ENCODE data around the gene MNAT1.
A peak's percentile ranks its signal among the peaks of the same experiment; 100 is the strongest.

Gene MNAT1

DNA sequence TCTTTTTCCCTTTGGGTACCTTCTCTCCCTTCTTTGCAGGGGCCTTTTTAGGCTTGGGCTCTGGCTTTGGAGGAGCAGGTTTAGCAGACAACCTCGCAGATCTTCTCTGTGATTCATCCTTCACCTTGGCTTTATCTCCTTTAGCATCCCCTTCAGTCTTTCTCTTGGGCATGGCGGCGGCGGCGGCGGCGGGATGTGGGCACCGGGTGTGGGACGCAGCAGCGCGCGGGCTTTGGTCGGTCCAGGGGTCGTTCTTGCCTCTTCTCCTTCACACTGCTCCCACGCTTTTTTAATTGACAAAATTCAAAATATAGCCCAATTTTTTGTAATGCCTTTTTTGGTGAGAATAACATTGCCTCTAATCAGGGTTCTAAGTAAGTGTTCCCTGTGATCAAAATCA lies 237.7 kb downstream of the MNAT1 start:
- no peak for FAIRE-seq

DNA sequence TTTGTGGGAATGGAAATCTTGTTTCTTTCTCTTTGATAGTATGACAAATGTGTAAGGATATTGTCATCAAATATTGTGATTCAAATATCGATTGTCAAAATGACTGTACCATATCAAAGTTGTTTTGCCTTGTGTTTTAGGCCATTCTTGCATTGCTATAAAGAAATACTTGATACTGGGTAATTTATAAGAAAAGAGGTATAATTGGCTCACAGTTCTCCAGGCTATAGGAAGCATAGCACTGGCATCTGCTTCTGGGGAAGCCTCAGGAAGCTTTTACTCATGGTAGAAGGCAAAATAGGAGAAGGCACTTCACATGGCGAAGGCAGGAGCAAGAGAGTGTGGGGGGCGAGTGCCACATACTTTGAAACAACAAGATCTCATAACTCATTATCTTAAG lies 238.5 kb downstream of the MNAT1 start:
- FAIRE-seq = no peak

DNA sequence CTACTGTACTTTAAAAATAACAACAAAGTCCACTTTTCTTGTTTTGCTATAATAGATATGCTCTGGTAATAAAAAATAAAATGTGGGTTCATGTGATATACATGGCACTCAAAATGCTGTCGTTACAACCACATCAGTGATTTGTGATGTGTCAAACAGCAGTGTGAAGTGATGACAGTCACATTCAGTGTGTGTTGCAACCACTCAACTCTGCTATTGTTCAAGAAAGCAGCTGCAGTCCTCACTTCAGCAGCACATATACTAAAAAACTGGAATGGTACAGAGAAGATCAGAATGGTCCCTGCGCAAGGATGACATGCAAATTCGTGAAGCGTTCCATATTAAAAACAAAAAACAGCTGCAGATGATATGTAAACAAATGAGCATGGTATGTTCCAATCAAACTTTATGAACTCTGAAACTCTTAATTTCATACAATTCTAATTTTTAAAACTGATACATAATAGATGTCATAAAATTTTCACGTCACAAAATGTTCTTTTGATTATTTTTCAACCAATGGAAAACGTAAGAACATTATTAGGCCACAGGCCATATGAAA lies 239.6 kb downstream of the MNAT1 start:
- FAIRE-seq = no peak

DNA sequence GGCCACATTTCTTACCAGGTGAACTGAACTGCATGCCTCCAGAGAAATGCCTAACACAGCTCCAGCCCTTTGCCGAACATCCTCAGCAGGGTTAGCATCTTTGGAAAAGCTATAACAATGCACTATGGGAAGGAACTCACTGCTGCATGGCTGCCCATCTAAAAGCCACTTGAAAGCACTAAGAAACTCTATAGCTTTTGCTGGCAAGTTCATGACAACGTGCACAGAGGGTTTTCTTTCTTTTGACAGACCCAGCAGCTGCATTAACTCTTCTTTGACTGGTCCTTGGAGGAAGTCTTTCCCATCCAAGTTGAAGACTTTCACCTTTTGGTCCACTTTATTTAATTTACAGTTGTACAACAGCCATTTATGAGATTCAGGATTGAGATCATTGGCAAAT lies 241.0 kb downstream of the MNAT1 start:
- FAIRE-seq = no peak

DNA sequence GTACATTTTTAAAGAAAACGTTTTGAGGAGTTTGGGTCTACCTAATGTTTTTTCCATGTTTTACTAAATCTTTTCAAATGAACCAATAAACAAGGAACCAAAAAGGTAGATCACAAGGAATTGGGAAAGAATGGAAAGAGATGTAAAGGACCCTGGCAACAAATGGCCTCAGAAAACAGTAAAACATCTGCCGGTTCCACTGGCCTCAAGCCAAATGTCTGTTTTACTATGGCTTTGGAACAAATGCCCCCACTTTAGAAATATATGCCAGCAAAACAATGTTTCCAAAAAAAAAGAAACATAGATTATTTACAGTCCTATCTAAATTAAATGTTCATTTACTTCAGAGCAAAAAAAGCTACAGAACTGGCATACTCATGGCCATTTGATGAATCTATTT lies 243.3 kb downstream of the MNAT1 start:
- FAIRE-seq = no peak

DNA sequence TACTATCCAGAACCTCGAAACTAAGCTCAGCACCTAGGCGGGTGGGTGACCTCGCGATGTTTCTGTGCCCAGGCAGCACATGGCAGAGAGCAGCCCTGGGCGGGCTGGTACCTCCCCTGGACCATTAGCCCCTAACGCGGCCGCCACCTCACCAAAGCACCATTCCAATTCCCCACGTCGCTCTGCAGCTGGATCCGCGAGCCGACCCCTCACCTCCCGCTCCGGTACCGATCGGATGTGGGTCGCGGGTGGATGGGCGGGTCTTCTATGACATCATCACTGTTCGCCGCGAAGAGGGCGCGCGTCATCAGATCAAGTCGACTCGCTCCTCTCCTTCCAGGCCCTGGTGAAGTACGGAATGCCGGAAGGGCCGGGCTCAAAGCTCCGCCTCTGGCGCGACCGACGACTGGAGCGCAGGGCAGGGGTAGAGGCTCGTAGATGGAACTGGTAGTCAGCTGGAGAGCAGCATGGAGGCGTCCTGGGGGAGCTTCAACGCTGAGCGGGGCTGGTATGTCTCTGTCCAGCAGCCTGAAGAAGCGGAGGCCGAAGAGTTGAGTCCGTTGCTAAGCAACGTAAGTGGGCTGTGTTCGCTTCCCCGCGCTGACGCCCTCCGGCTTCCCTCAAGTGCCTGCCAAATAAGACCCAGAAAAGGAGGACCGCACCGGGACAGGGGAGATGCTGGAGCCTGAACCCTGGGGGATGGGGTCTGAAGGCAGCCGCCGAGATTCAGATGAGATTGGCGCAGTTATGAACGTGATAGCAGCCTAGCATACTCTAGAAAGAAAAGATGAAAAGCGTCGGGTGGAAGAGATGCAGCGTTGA lies 246.5 kb downstream of the MNAT1 start, which contains the start of the genes SLC38A6 and TRMT5:
SLC38A6 (plus strand) TSS at position 435 of the 822 bp plus-strand sequence; CDS start at position 468, 33 bp downstream.
TRMT5 (minus strand) TSS at position 269 of the 822 bp plus-strand sequence; CDS start at position 163, 106 bp downstream.
- peak; percentile 60 for FAIRE-seq

DNA sequence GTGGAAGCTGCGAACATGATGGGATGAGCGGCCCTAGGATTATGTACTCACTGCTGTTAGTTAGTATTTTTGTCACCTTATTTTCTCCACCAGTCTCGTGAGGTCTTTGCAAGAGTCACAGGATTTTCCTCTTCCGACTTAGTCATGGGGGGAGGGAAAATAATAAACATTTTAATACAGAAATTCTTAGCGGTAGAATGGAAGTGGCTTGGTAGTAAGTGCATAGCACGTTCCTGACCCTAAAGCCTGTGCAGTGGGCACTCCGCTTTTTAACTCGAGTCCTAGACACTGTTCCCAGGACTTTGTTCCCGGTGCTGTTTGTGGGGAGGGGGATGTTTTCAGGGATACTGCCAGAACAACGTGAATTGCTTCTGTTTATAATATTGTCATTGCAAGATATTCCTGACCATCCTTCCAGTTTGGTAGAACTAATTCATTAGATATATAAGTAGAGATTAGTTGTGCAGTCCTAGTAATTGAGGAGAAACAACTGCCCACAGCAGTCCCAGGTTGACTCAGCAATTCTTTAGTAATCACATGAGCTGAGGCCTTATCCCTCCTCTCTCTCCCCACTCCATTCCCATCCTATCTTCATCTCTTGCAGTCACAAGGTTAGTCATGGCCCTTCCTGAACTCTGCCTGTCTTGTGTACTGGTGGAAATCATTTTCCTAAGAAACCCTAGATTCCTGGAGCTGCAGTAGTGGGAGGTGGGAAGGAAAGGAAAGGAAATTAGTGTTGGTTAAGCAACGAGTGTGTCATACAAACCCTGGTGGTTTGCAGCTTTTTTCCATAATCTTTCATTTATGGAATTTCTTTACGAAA lies 247.3 kb downstream of the MNAT1 start:
- FAIRE-seq = no peak

DNA sequence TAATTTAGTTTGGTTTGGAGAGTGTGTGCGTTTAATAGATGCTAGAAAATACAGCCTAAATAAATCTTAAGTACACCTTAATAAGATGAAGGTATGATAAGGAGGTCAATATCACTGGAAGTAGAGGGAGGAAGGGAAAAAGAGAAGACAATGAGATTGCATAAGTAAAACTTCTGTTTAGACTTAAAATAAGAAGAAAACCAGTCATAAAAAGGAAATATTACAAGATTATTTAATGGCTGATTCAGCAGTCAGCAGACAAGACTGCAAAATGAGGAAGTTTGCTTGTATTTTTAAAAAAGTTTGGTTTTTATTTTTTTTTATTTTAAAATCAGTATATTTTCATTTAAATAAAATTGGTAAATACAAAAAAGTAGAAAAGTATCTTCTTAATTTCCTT lies 249.6 kb downstream of the MNAT1 start:
- no peak for FAIRE-seq

DNA sequence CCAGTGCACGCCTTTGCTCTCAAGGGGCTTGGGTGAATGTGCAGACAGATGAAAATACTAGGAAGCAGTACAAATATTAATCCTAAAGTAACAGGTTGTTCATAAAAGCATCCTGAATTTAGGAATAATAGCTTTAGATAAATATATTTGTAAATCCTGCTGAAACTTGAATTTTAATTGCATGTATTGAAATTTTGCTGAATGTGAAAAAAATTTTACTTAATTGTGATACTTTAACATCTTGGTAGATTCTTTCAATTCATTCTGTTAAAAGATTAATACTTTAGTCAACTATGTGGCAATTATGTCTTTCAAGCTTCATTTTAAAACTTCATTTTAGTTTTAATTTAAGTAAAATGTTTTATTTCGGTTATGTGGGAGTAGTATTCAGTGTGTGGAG lies 251.9 kb downstream of the MNAT1 start:
- no peak for FAIRE-seq

DNA sequence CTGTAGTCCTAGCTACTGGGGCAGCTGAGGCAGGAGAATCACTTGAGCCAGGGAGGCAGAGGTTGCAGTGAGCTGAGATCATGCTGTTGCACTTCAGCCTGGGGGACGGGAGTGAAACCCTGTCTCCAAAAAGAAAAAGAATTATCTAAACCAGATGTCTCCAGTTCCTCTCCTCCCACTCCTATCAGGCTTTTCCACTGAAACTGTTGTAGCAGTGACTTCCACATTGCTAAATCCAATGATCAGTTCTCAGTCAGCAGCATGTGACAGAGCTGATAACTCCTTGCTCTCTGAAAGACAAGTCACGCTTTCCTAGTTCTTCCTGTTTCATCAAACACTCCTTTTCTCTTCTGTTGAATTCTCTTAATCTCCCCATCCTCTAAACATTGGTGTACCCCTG lies 255.0 kb downstream of the MNAT1 start:
- no peak for FAIRE-seq

DNA sequence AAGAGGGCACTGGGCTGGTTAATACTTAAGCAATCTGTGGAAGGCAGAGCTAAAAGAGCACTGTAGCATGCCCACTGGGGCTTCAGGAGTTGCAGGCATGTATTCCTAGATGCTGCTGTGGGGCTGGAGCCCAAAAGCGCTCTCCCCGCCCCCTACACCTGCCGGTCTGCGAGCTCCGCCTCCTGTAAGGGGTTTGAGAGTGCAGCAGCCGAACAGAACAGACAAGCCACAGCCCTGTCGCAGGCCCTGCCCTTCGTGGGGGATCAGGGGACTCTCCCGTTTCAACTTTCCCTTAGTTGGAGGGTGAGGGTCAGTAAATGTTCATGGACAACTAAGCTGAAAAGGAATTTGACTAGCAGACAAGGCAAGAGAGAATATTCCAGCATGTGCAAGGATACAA lies 264.1 kb downstream of the MNAT1 start:
- FAIRE-seq = no peak

DNA sequence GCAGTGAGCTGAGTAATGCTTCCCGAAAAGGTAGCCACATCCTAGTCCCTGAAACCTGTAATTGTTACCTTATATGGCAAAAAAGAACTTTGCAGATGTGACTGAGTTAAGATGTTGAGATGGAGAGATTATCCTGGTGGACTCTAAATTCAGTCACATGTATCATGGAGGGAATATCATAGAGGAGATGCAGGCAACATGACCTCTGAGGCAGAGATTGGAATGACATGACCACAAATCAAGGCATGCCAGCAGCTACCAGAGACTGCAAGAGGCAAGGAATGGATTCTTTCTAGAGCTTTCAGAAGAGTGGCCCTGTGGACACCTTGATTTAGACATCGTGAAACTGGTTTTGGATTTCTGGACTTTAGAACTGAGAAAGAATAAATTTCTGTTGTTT lies 265.0 kb downstream of the MNAT1 start:
- no peak for FAIRE-seq

DNA sequence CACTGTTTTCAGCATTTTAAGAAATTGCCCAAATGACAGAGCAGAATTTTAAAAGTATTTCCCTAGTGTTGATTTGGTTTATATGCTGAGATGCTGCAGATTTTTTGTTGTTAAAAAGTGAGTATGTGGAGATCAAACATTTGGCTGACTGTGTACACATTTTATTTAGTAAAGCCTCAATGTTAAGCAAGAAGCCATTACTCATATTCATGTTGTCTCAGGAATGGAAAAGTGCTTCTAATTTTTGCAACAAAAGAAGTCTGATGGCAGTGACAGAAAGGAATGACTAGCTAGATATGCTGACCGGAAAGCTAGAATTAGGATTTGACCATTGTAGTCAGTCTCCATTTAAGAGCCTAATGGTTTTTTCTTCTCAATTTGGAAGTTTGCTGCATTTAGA lies 269.0 kb downstream of the MNAT1 start:
- FAIRE-seq = no peak

DNA sequence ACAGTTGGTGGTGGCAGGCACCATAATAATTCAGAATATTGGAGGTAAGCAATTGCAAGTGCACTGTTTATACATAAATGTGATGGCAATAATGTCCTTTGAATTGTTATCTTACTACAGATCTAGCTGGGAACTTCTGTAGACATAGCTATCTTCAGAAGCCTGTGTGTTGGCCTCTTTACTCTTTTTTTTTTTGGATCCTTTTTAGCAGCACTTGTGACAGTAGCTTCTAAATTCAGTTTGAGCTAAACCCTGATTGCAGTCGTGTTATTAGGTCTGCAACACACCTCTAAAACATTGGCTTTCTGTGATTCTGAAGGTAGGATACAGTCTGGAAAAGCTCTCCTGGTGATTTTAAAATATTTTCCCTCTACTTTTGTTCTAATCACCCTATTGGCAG lies 285.0 kb downstream of the MNAT1 start:
- no peak for FAIRE-seq
